ENCODE measurements around the gene IGFBP1.
"Not testable (repeated sequence)": the region's sequence is repeated elsewhere in the genome, so short reads cannot be mapped to it uniquely, and the experiment has no call there.

- TF ChIP-seq CTCF, POLR2AphosphoS5, POLR2A, EP300 (IDR thresholded peaks at IDR 0.05): not testable (repeated sequence)
Observed at GRCh38 chr7:45855680-45856079, 32.6 kb upstream of the IGFBP1 start.

All from upper lobe of left lung (tissue), 4 donors.